SJCRH30 (cell line): Measurements from ENCODE around the gene SIL1. TPM values are rescaled to one million over a fixed set of nuclear protein-coding genes. Genes with fewer than 3 reads are reported as not detected.

Source experiments
- DNase-seq, 2 experiments: peaks; one replicate each; pipeline ENCODE4 v3.0.0-alpha.2; 2015 to 2020
- H3K27ac ChIP-seq: fragments of 250-450 bp; sonication (Bioruptor Pico); 2 replicates; pipeline ENCODE4 v1.5.1; 2020; ENCODE audit warnings: mild to moderate bottlenecking, moderate library complexity
- H3K27me3 ChIP-seq: fragments of 250-450 bp; sonication (Bioruptor Pico); 2 replicates; pipeline ENCODE4 v1.5.1; 2020; ENCODE audit warnings: mild to moderate bottlenecking, moderate library complexity
- H3K36me3 ChIP-seq: fragments of 250-450 bp; sonication (Bioruptor Pico); 2 replicates; pipeline ENCODE4 v1.5.1; 2020; ENCODE audit warnings: mild to moderate bottlenecking, moderate library complexity
- H3K4me1 ChIP-seq: fragments of 250-450 bp; sonication (Bioruptor Pico); 2 replicates; pipeline ENCODE4 v1.5.1; 2020; ENCODE audit warnings: mild to moderate bottlenecking, moderate library complexity
- H3K4me3 ChIP-seq: fragments of 250-450 bp; sonication (Bioruptor Pico); 2 replicates; pipeline ENCODE4 v1.5.1; 2020; ENCODE audit warnings: mild to moderate bottlenecking, moderate library complexity
- H3K9me3 ChIP-seq: fragments of 250-450 bp; sonication (Bioruptor Pico); replicated peaks from 2 replicates; pipeline ENCODE4 v1.5.1; 2020; ENCODE audit warnings: mild to moderate bottlenecking, moderate library complexity
- total RNA-seq: library from RNA; depleted of rRNA; stranded (reverse); fragments of >200 nt; shearing (Covaris generic); gene quantifications from 2 replicates; pipeline ENCODE4 v1.2.3, GENCODE V29; 2014

SIL1 gene
- total RNA-seq, 1 experiment from 2014 or later, result 7.1 TPM

DNA sequence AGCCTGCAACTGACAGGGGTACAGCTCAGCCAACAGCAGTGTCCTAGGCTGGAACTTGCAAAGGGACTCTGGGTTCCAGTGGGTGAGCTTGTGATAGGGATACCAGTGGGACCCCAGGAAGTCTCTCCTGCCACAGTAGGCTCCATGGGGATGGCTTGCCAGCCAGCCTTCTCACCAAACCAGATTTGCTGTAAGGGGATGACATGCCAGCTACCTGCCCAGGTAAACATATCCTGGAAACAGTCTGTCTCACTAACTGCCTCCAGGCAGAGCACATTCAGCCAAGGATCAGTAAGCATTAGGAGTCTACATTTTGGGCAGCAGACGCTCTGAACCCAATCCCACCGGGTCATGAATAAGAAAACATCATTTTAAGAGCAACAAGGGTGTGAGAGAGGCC lies 49.9 kb downstream of the SIL1 start:
- H3K27ac ChIP-seq, result no peak overlapping the region
- no peaks in the 10 kb centered on the region for H3K9me3 ChIP-seq
- H3K4me3 ChIP-seq, result no peak overlapping the region
- no peaks in the 10 kb centered on the region for H3K27me3 ChIP-seq
- no peak for DNase-seq
- H3K36me3 ChIP-seq, result no peaks in the 10 kb centered on the region
- H3K4me1 ChIP-seq, result no peaks in the 10 kb centered on the region

DNA sequence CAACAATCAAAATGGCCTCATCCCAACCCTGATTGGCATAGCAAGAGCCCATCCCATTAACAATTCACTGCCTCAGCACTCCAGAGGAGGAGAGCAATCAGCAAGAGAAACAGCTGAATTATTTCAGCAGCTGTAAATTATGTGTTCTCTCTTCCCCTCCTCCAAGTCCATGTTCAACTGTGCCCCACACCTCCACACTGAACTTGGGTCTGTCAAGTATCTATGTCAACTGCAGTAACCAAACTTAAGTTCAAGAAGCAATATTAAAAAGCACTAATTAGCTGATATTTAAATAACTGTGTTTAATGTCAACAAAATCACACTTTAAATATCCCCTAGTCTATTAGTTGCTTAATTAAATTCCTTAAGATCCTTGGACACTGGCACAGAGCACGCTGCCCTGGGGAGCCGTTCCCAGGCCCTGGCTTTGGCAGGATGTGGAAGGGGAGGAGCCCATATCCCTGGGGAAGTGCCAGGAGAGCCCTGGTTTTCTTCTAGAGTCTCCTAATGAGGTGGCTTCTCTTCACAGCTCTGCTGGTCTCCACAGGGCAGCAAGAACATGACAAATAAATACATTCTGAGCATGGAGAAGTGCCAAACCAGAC lies 50.6 kb downstream of the SIL1 start:
- Histone ChIP-seq H3K27ac (no peak overlapping the region), H3K36me3 (no peaks in the 10 kb centered on the region), H3K4me3 (no peak overlapping the region), H3K27me3 (no peaks in the 10 kb centered on the region), H3K4me1 (no peaks in the 10 kb centered on the region), H3K9me3 (no peaks in the 10 kb centered on the region)
- DNase-seq, result peak in 1 of 2 experiments; percentile 17

DNA sequence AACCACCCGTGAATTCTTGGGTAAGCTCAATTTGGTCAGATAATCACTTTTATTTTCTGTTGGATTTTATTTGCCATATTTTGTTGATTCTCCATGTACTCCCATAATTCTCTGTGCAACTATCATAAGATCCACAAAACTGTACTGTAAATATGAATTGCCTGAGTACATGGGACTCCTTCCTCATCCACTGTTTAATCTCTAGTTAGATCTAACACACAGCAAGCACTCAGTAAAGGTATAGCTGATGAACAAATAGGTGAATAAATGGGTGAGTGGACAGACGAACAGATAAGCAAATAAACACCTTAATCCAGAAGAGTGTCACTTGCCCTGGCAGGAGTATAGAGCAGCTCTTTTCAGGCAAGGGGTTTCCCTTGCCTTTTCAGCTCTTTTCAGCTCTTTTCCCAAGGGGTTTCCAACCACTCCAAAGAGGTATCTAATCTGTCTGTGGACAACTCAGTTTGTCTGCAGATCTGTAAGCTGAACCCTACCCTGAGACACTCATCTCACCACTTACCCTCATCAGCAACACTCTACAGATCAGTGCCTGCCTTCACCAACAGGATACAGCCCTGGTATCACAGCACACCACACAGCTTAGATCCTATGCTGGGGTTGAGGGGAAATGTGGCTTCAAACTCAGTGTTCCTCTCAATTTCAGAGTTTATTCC lies 51.2 kb downstream of the SIL1 start:
- no peaks in the 10 kb centered on the region for H3K9me3 ChIP-seq
- H3K4me1 ChIP-seq, result no peaks in the 10 kb centered on the region
- H3K27ac ChIP-seq, result no peak overlapping the region
- no peak overlapping the region for H3K4me3 ChIP-seq
- no peaks in the 10 kb centered on the region for H3K27me3 ChIP-seq
- DNase-seq, result no peak
- no peaks in the 10 kb centered on the region for H3K36me3 ChIP-seq

DNA sequence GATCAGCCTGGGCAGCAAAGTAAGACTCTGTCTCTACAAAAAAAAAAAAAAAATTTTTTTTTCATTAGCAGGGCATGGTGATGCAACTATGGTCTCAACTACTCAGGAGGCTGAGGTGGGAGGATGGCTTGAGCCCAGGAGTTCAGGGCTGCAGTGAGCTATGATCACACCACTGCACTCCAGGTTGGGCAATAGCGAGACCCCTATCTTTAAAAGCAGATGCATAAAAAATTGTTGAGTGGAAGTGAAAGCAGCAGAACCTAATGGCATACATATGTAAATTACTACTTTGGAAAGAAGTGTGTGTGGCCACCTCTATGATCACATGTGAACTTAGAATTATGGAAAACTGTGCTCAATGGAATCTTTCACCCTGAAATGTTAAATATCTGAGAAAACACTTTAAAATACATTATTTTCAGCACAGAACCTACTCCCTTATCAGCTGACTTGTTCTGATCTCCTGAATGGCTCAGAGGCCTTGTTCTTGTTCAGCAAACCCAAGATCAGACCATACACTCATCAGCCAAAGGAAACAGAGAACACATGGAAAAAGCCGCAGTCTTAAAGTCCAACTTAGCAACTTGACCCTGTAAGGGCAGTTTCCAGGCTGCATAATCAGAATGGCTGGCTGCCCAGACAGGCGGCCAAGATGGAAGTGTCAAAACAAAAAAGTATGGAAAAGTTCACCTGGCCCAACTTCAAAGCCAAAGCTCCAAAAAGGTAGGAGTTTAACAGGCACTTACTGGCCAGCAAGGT lies 56.5 kb downstream of the SIL1 start:
- DNase-seq, result no peak
- peaks cover 4% of the 10 kb centered on the region; the same call in 1 of the 2 replicates for H3K4me1 ChIP-seq
- H3K27ac ChIP-seq, result no peak overlapping the region
- H3K9me3 ChIP-seq, result no peaks in the 10 kb centered on the region
- H3K4me3 ChIP-seq, result no peak overlapping the region
- H3K36me3 ChIP-seq, result no peaks in the 10 kb centered on the region
- no peaks in the 10 kb centered on the region for H3K27me3 ChIP-seq

GRCh38 chr5:139140591-139141071 lies 57.5 kb downstream of the SIL1 start:
- H3K27me3 ChIP-seq, result no peaks in the 10 kb centered on the region
- no peak for DNase-seq
- H3K4me3 ChIP-seq, result no peak overlapping the region
- no peaks in the 10 kb centered on the region for H3K9me3 ChIP-seq
- no peak overlapping the region for H3K27ac ChIP-seq
- peaks cover 4% of the 10 kb centered on the region; the same call in 1 of the 2 replicates for H3K4me1 ChIP-seq
- H3K36me3 ChIP-seq, result no peaks in the 10 kb centered on the region

DNA sequence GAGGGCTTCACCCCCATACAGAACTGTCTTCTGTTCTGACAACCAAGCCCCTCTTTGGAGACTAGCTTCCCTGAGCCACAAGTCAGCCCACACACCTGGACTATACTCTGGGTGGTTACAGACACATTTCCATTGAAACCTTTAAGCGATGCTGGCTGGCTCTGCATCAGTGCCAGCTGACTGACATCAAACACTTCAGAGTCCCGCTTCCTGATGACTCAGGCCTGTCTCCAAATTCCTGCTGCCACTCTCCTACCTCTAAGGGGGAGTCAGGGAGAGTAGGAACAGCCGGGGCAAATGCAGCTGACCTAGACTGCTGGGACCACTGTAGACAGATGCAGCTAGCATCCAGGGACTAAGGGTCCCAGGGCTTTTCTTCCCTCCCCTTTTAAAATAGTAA lies 59.4 kb downstream of the SIL1 start:
- H3K9me3 ChIP-seq, result no peaks in the 10 kb centered on the region
- H3K4me3 ChIP-seq, result no peak overlapping the region
- peak; percentile 48 to 53 for DNase-seq
- peaks cover 4% of the 10 kb centered on the region; the same call in 1 of the 2 replicates for H3K4me1 ChIP-seq
- H3K27me3 ChIP-seq, result no peaks in the 10 kb centered on the region
- H3K36me3 ChIP-seq, result no peaks in the 10 kb centered on the region
- H3K27ac ChIP-seq, result no peak overlapping the region

DNA sequence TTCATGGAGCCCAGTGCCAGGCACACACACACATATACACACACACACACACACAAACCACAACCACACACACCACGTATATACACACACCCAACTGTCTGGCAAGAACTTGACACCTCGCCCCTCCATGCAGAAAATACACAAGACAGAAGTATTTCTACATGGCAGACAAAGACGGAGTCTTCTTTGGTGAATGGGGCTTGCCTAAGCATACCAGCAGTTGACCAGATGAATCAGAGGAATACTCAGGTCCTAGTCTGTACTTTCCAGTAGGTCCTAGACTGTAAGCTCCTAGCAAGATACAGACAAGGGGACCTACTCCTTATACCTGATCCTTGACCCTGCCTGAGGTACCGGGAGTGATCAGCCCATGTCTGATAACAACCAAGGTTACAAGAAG lies 60.1 kb downstream of the SIL1 start:
- Histone ChIP-seq H3K4me1 (peaks cover 4% of the 10 kb centered on the region; the same call in 1 of the 2 replicates), H3K9me3 (no peaks in the 10 kb centered on the region), H3K36me3 (no peaks in the 10 kb centered on the region), H3K27me3 (no peaks in the 10 kb centered on the region), H3K27ac (no peak overlapping the region), H3K4me3 (no peak overlapping the region)
- no peak for DNase-seq

DNA sequence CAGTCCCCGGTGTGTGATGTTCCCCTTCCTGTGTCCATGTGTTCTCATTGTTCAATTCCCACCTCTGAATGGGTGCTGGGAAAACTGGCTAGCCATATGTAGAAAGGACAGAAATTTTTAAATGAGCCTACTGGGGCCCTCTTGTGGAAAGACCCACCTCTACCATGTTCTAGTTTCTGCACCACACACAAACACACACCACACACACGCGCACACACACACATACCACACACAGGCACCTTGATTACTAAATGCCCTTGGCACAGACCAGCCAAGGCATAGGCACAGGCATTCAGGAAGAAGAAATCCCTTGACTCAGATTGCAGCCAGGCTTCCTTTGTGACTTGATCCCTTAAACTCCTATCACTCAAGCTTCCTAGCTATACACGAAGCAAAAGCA lies 60.5 kb downstream of the SIL1 start:
- Histone ChIP-seq H3K9me3 (no peaks in the 10 kb centered on the region), H3K27ac (no peak overlapping the region), H3K27me3 (no peaks in the 10 kb centered on the region), H3K36me3 (no peaks in the 10 kb centered on the region), H3K4me1 (peaks cover 4% of the 10 kb centered on the region; the same call in 1 of the 2 replicates), H3K4me3 (no peak overlapping the region)
- DNase-seq, result peak; percentile 23 to 54

GRCh38 chr5:139134906-139135305 lies 63.3 kb downstream of the SIL1 start:
- no peaks in the 10 kb centered on the region for H3K36me3 ChIP-seq
- H3K4me3 ChIP-seq, result no peak overlapping the region
- no peaks in the 10 kb centered on the region for H3K27me3 ChIP-seq
- DNase-seq, result no peak
- H3K27ac ChIP-seq, result no peak overlapping the region
- no peaks in the 10 kb centered on the region for H3K9me3 ChIP-seq
- H3K4me1 ChIP-seq, result peaks cover 4% of the 10 kb centered on the region

GRCh38 chr5:139133282-139133681 lies 64.9 kb downstream of the SIL1 start:
- H3K27me3 ChIP-seq, result no peaks in the 10 kb centered on the region
- DNase-seq, result no peak
- H3K4me3 ChIP-seq, result no peak overlapping the region
- no peaks in the 10 kb centered on the region; the same call in 1 of the 2 replicates for H3K4me1 ChIP-seq
- H3K9me3 ChIP-seq, result no peaks in the 10 kb centered on the region
- no peak overlapping the region for H3K27ac ChIP-seq
- no peaks in the 10 kb centered on the region for H3K36me3 ChIP-seq

- no peak for DNase-seq
Measured at GRCh38 chr5:139132515-139132914, 65.7 kb downstream of the SIL1 start.

DNA sequence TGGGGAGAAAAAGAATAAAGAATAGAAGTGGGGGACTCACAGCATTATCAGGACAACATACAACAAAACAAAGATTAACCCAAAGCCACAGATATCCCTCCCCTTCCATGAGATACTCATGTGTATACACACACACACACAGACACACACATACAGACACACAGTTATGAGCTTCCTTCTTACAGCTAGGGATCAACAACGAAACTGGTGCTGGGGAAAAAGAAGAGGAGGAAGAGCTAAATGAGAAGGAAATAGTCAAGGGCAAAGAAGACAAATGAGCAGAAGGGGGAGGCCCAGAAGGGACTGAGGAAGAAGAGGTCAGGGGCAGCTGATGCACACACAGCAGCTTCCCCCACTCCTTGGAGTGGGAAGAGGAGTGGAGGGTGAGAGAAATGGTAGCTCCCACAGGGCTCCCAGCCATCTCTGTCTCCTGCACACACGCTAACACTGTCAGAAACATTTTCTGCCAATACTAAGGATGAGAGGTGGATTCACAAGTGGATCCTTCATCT lies 66.2 kb downstream of the SIL1 start:
- Histone ChIP-seq H3K4me3 (no peak overlapping the region), H3K4me1 (no peaks in the 10 kb centered on the region; the same call in 1 of the 2 replicates), H3K9me3 (no peaks in the 10 kb centered on the region), H3K27me3 (no peaks in the 10 kb centered on the region), H3K27ac (no peak overlapping the region), H3K36me3 (no peaks in the 10 kb centered on the region)
- no peak for DNase-seq

More at GRCh38 chr5:139132515-139132914, 65.7 kb downstream of the SIL1 start:
- Histone ChIP-seq H3K9me3 (no peaks in the 10 kb centered on the region), H3K27ac (no peak overlapping the region), H3K4me3 (no peak overlapping the region), H3K4me1 (no peaks in the 10 kb centered on the region; the same call in 1 of the 2 replicates), H3K36me3 (no peaks in the 10 kb centered on the region), H3K27me3 (no peaks in the 10 kb centered on the region)

GRCh38 chr5:139131465-139131864 lies 66.7 kb downstream of the SIL1 start:
- Histone ChIP-seq H3K27me3 (no peaks in the 10 kb centered on the region), H3K4me1 (no peaks in the 10 kb centered on the region; the same call in 1 of the 2 replicates), H3K4me3 (no peak overlapping the region), H3K9me3 (no peaks in the 10 kb centered on the region), H3K36me3 (no peaks in the 10 kb centered on the region), H3K27ac (no peak overlapping the region)
- no peak for DNase-seq

DNA sequence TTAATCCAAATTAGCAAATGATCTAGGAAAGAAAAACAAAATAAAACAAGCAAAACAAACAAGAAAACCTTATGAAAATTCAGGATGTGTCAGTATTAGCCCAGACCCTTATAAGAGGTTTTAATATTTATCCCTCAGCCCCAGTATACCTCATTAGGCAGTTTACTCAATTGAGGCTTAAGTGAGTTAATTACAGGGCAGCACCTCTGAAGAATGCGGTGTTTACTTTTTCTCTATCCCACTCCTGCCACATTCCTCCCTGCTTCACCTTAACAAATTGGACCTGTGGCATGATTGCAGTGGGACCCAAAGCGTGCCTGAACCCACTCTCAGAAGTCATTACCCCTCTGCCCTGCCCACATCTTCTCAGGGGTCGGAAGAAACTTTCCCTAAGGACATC lies 67.1 kb downstream of the SIL1 start:
- H3K4me1 ChIP-seq, result no peaks in the 10 kb centered on the region; the same call in 1 of the 2 replicates
- H3K36me3 ChIP-seq, result no peaks in the 10 kb centered on the region
- no peak overlapping the region for H3K4me3 ChIP-seq
- H3K27ac ChIP-seq, result no peak overlapping the region
- H3K9me3 ChIP-seq, result no peaks in the 10 kb centered on the region
- no peak for DNase-seq
- no peaks in the 10 kb centered on the region for H3K27me3 ChIP-seq

DNA sequence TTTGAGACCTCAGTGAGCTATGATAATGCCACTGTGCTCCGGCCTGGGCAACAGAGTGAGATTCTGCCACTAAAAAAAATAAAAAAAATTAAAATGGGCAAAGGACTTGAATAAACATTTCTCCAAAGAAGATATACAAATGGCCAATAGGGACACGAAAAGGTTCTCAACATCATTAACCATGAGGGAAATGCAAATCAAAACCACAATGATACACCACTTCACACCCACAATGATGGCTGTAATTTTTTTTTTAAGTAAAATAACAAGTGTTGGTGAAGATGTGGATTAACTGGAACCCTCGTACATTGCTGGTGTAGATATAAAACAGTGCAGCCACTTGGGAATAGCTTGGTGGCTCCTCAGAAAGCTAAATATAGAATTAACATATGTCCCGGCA lies 68.0 kb downstream of the SIL1 start:
- no peaks in the 10 kb centered on the region; the same call in 1 of the 2 replicates for H3K4me1 ChIP-seq
- H3K27ac ChIP-seq, result no peak overlapping the region
- H3K4me3 ChIP-seq, result no peak overlapping the region
- DNase-seq, result no peak
- H3K36me3 ChIP-seq, result no peaks in the 10 kb centered on the region
- H3K27me3 ChIP-seq, result no peaks in the 10 kb centered on the region
- H3K9me3 ChIP-seq, result no peaks in the 10 kb centered on the region
